ENCODE measurements around the gene KLHL29.

The KLHL29 gene

DNA sequence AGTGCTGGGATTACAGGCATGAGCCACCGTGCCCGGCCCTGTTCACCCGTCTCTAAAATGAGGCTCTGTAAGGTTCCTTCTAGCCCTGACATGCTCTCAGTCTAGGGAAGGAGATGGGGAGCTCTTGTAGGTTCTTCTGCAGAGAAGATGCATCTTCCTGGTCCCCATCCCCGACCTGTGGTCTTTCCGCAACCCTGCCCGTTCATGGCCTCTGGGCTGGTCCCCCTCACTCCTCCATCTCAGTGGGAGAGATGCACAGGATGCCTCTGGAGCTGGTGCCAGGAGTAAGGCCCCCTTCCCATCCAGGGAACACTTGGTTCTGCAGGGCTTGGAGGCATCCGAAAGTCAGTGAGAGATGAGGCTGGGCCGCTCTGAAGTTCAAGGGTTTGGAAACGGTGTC lies 212.7 kb downstream of the KLHL29 start:
- FAIRE-seq, result no peak
- no peak for DNase-seq (ENCODE audit: insufficient read length, low spot score)
- TF ChIP-seq, protein P1, sequence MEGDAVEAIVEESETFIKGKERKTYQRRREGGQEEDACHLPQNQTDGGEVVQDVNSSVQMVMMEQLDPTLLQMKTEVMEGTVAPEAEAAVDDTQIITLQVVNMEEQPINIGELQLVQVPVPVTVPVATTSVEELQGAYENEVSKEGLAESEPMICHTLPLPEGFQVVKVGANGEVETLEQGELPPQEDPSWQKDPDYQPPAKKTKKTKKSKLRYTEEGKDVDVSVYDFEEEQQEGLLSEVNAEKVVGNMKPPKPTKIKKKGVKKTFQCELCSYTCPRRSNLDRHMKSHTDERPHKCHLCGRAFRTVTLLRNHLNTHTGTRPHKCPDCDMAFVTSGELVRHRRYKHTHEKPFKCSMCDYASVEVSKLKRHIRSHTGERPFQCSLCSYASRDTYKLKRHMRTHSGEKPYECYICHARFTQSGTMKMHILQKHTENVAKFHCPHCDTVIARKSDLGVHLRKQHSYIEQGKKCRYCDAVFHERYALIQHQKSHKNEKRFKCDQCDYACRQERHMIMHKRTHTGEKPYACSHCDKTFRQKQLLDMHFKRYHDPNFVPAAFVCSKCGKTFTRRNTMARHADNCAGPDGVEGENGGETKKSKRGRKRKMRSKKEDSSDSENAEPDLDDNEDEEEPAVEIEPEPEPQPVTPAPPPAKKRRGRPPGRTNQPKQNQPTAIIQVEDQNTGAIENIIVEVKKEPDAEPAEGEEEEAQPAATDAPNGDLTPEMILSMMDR (IDR thresholded peaks at IDR 0.05; ENCODE audit: insufficient read depth, missing control alignments), result no peak

DNA sequence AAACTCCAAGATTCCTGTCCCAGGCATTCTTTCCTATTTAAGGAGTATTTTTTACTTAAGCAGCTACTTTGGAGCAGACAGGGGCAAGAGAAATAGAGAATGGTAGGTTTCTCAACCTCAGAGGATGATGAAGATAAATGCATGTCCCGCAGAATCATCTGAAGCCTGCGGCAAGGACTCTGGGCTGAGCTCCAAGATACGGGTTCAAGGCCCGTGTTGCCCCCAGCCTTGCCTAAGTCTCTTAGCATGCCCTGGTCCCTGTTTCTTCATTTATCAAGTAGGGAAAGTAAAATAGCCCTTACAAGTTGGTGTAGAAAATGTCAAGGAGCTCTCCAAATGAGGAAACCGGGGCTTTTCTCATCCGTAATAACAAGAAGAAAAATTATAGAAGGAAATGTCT lies 214.0 kb downstream of the KLHL29 start:
- DNase-seq (ENCODE audit: insufficient read length, low spot score) (no peak), FAIRE-seq (no peak)
- TF ChIP-seq, protein P1 (IDR thresholded peaks at IDR 0.05; ENCODE audit: insufficient read depth, missing control alignments), result no peak

DNA sequence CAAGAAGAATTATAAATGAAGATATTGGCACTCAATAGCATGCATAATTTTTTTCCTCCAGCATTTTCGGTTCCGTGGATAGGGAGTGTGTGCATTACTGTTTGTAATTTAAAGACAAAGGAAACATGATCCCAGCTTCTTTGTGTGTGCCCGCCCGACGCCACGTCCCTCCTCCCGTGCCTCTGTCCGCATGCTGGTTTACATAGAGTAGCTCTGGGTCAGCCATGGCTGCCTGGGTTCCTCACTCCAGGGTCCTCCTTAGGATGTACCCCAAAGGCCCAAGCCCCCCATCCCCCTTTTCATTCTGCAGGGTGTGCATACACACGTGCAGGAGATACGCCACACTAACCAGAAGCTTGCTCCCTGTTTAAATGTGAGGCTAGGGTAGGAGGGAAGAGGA lies 214.7 kb downstream of the KLHL29 start:
- TF ChIP-seq, protein P1 (IDR thresholded peaks at IDR 0.05; ENCODE audit: insufficient read depth, missing control alignments), result no peak
- FAIRE-seq, result no peak
- no peak for DNase-seq (ENCODE audit: insufficient read length, low spot score)

DNA sequence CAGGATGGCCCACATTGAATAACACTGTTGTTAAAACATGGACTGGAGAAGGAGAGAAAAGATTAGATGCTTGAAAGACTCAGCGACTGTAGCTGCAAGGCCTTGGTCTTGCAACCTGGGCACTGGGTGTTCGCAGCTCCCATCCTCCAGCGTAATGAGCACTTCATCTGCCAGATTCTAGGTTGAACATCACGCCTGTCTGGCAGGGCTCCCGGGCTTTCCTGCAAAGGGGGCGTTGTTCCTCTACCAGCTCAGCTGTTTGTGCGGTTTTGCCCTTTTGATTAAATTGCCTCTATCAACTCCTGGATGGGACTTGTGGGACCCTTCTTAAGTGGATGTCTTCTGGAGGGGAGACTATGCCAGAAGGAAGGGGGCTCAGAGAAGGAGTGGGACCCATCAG lies 215.4 kb downstream of the KLHL29 start:
- no peak for FAIRE-seq
- TF ChIP-seq, protein P1 (IDR thresholded peaks at IDR 0.05; ENCODE audit: insufficient read depth, missing control alignments), result no peak
- DNase-seq (ENCODE audit: insufficient read length, low spot score), result no peak

DNA sequence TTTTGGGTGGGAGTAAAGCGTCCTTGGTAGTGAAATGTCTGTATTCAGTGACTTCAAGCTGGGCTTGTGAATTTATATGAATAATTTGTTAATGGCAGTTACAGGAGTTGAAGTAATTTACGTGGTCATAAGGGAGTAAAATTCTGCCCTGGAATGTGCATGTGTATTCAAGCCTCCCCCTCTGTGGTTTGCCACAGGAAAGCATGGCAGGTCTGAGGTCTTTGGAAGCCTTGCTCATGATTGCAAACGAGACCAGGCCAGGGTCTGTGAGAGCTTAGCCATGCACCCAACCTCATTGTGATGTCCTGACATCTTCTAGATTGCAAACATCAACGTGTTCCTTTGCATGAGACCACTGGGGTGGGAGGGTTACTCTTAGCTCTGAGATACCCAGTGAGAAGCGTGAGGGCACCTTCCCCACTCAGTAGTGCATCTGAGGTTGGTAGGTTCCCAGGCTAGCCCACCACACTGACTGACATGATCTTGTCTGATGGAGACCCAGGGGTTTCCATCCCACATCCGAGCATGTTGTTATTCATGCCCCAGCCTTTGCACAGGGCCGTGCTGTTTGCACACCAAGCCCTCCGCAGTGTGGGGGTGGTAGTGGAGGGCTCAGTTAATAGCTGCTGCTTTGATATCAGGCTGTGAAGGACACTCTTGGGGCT lies 216.5 kb downstream of the KLHL29 start:
- FAIRE-seq (no peak), DNase-seq (ENCODE audit: insufficient read length, low spot score) (no peak)
- TF ChIP-seq, protein P1 (IDR thresholded peaks at IDR 0.05; ENCODE audit: insufficient read depth, missing control alignments), result no peak

DNA sequence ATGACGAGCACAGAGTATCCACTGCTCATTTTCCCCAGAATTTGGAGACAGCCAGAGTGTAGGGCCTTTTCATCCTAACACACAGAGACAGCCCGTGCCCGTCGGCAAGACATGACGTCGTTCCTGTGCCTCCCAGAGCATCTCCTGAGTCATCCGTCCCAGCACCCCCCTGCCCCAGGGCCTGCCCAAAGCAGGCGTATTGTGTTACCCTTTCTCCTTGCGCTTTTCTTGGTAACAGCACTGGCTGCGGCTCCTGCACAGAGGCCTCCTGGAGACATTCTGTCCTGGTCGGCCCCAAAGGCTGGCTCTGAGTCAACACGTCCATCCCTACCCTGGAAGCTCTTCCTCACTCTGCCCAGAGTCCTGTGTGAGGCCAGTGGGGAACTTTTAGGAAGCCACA lies 217.1 kb downstream of the KLHL29 start:
- DNase-seq (ENCODE audit: insufficient read length, low spot score) (no peak), FAIRE-seq (no peak)
- TF ChIP-seq, protein P1 (IDR thresholded peaks at IDR 0.05; ENCODE audit: insufficient read depth, missing control alignments), result no peak

DNA sequence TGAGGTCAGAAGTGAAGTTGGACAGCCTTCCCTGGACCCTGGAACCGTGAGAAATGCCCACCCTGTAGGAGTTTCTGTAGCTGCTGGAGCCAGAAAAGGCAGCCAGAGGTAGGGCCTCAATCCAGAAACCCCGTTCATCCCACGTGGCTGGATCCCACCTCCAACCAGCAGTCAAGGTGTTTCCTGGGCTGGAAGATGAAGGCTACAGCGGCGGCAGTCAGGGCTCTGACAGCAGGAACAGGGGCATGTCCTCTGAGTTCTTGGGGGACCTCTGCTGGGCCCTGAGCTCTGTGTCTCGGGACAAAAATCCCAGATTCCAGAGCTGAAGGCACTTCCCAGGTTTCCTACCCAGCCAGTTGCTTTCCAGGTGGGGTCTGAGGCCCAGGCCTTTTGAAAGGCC lies 218.2 kb downstream of the KLHL29 start:
- TF ChIP-seq, protein P1 (IDR thresholded peaks at IDR 0.05; ENCODE audit: insufficient read depth, missing control alignments), result no peak
- no peak for DNase-seq (ENCODE audit: insufficient read length, low spot score)
- no peak for FAIRE-seq

All from D721Med (cell line).